Upper lobe of right lung (tissue), 1 donor: ENCODE measurements around the gene CEP112. TPM values are rescaled to one million over a fixed set of nuclear protein-coding genes. Genes with fewer than 3 reads are reported as not detected.

Experiments
- ATAC-seq: fragments of 200-7000 bp; cut with Tn5 transposase; one replicate; pipeline ENCODE4 v1.9.1; 2020; ENCODE audit warnings: mild to moderate bottlenecking, moderate library complexity
- DNase-seq: peaks from one replicate; pipeline ENCODE4 v3.0.0-alpha.2; 2020
- H3K27ac ChIP-seq: fragments of 200-600 bp; one replicate; pipeline ENCODE4 v1.8.0; 2022
- H3K27me3 ChIP-seq: fragments of 200-600 bp; one replicate; pipeline ENCODE4 v1.8.0; 2022; ENCODE audit warnings: mild to moderate bottlenecking
- H3K36me3 ChIP-seq: fragments of 200-600 bp; one replicate; pipeline ENCODE4 v1.8.0; 2022
- H3K4me1 ChIP-seq: fragments of 200-600 bp; one replicate; pipeline ENCODE4 v1.8.0; 2022
- H3K4me3 ChIP-seq: fragments of 200-600 bp; one replicate; pipeline ENCODE4 v1.8.0; 2022; ENCODE audit warnings: mild to moderate bottlenecking
- H3K9me3 ChIP-seq: fragments of 200-600 bp; one replicate; pipeline ENCODE4 v1.8.0; 2022
- CTCF ChIP-seq: fragments of 200-600 bp; IDR thresholded peaks from one replicate; pipeline ENCODE4 v1.8.0; 2022; ENCODE audit warnings: antibody characterized with exemption
- intact Hi-C: fragments of 100-400 bp; cut with DNase I; formaldehyde crosslinking; loops from one replicate; pipeline ENCODE4 v1.11.0; 2022
- total RNA-seq: library from RNA; stranded (reverse); fragmentation: NEBNext Ultra II Directional; extraction: Animal tissue kit (Norgen Biotek cat#: 25700); gene quantifications from one replicate; pipeline ENCODE4 v1.2.1, GENCODE V29; 2021
- donor health status: DM: no; HTN: yes; CAD: no; lungs with severe emphysema.

Gene CEP112
- total RNA-seq, 1 donor from 2014 or later, result 32.9 TPM

GRCh38 chr17:66098040-66098439 lies 93.9 kb downstream of the CEP112 start:
- no peak for TF ChIP-seq CTCF
- no peak for ATAC-seq
- H3K27ac ChIP-seq, result no peak overlapping the region
- no peaks in the 10 kb centered on the region for H3K9me3 ChIP-seq
- H3K36me3 ChIP-seq, result peaks cover 4% of the 10 kb centered on the region
- DNase-seq, result no peak
- intact Hi-C loops, result no loop called here
- no peaks in the 10 kb centered on the region for H3K27me3 ChIP-seq
- no peak overlapping the region for H3K4me3 ChIP-seq
- no peaks in the 10 kb centered on the region for H3K4me1 ChIP-seq

GRCh38 chr17:66094727-66095126 lies 97.2 kb downstream of the CEP112 start:
- no peak overlapping the region for H3K4me3 ChIP-seq
- no peaks in the 10 kb centered on the region for H3K4me1 ChIP-seq
- no peak overlapping the region for H3K27ac ChIP-seq
- no peaks in the 10 kb centered on the region for H3K27me3 ChIP-seq
- DNase-seq, result no peak
- intact Hi-C loops, result no loop called here
- no peak for TF ChIP-seq CTCF
- H3K9me3 ChIP-seq, result no peaks in the 10 kb centered on the region
- no peak for ATAC-seq
- H3K36me3 ChIP-seq, result peaks cover 4% of the 10 kb centered on the region

GRCh38 chr17:66091445-66092080 lies 100.4 kb downstream of the CEP112 start:
- Histone ChIP-seq H3K9me3 (no peaks in the 10 kb centered on the region), H3K27me3 (no peaks in the 10 kb centered on the region), H3K4me1 (no peaks in the 10 kb centered on the region), H3K27ac (no peak overlapping the region), H3K36me3 (peaks cover 4% of the 10 kb centered on the region), H3K4me3 (no peak overlapping the region)
- ATAC-seq (no peak), DNase-seq (no peak)
- no peak for TF ChIP-seq CTCF
- intact Hi-C loops, result no loop called here

- H3K27ac ChIP-seq, result no peak overlapping the region
- DNase-seq (no peak), ATAC-seq (no peak)
- no peaks in the 10 kb centered on the region for H3K9me3 ChIP-seq
- no peaks in the 10 kb centered on the region for H3K27me3 ChIP-seq
- TF ChIP-seq CTCF, result no peak
- intact Hi-C loops, result no loop called here
- no peaks in the 10 kb centered on the region for H3K4me1 ChIP-seq
- no peak overlapping the region for H3K4me3 ChIP-seq
- H3K36me3 ChIP-seq, result no peaks in the 10 kb centered on the region
These were observed 102.2 kb downstream of the CEP112 start for GRCh38 chr17:66089764-66090163.

GRCh38 chr17:66088173-66088572 lies 103.8 kb downstream of the CEP112 start:
- H3K4me1 ChIP-seq, result no peaks in the 10 kb centered on the region
- H3K9me3 ChIP-seq, result no peaks in the 10 kb centered on the region
- no peaks in the 10 kb centered on the region for H3K27me3 ChIP-seq
- H3K4me3 ChIP-seq, result no peak overlapping the region
- intact Hi-C loops, result no loop called here
- DNase-seq, result no peak
- no peak overlapping the region for H3K27ac ChIP-seq
- TF ChIP-seq CTCF, result no peak
- no peaks in the 10 kb centered on the region for H3K36me3 ChIP-seq
- no peak for ATAC-seq

GRCh38 chr17:66087073-66087472 lies 104.9 kb downstream of the CEP112 start:
- no peaks in the 10 kb centered on the region for H3K4me1 ChIP-seq
- intact Hi-C loops, result no loop called here
- ATAC-seq (no peak), DNase-seq (no peak)
- H3K27me3 ChIP-seq, result no peaks in the 10 kb centered on the region
- no peaks in the 10 kb centered on the region for H3K9me3 ChIP-seq
- TF ChIP-seq CTCF, result no peak
- no peak overlapping the region for H3K4me3 ChIP-seq
- no peak overlapping the region for H3K27ac ChIP-seq
- no peaks in the 10 kb centered on the region for H3K36me3 ChIP-seq
